Measurements from ENCODE around the gene TOM1L1.
A peak's percentile ranks its signal among the peaks of the same experiment; 100 is the strongest.

Gene TOM1L1

GRCh38 chr17:54899201-54899600 is 1.5 kb upstream of the TOM1L1 start:
- H3K27me3 ChIP-seq (replicated peaks; ENCODE audit: control insufficient read depth, insufficient read depth, low read length) = peaks cover 29% of the 10 kb centered on the region
- H3K9ac ChIP-seq (ENCODE audit: low read length) = no peak overlapping the region
- no peak for DNase-seq (ENCODE audit: low read depth)
- no peaks in the 10 kb centered on the region for H3K4me1 ChIP-seq (ENCODE audit: control insufficient read depth, insufficient read depth, low read length)
- no peak overlapping the region for H3K4me3 ChIP-seq (ENCODE audit: low read length)
- no peaks in the 10 kb centered on the region for H3K9me3 ChIP-seq (ENCODE audit: control insufficient read depth, low read length)
- H3K36me3 ChIP-seq (ENCODE audit: control insufficient read depth, insufficient read depth, low read length, severe bottlenecking) = no peaks in the 10 kb centered on the region

- no peaks in the 10 kb centered on the region for H3K4me1 ChIP-seq (ENCODE audit: control insufficient read depth, insufficient read depth, low read length)
- no peak overlapping the region for H3K9ac ChIP-seq (ENCODE audit: low read length)
- DNase-seq (ENCODE audit: low read depth) = no peak
These were observed 763 bp upstream of the TOM1L1 start for GRCh38 chr17:54899721-54900456.

GRCh38 chr17:54901230-54901822 is 674 bp downstream of the TOM1L1 start:
- Histone ChIP-seq H3K36me3 (ENCODE audit: control insufficient read depth, insufficient read depth, low read length, severe bottlenecking) (no peaks in the 10 kb centered on the region), H3K4me3 (ENCODE audit: low read length) (peak overlapping the region; percentile 80), H3K27me3 (replicated peaks; ENCODE audit: control insufficient read depth, insufficient read depth, low read length) (peaks cover 28% of the 10 kb centered on the region), H3K9me3 (ENCODE audit: control insufficient read depth, low read length) (no peaks in the 10 kb centered on the region), H3K4me1 (ENCODE audit: control insufficient read depth, insufficient read depth, low read length) (no peaks in the 10 kb centered on the region), H3K9ac (ENCODE audit: low read length) (peak overlapping the region; percentile 58)
- DNase-seq (ENCODE audit: low read depth) = peak; percentile 67

More at GRCh38 chr17:54899721-54900456, 763 bp upstream of the TOM1L1 start:
- Histone ChIP-seq H3K4me3 (ENCODE audit: low read length) (peak overlapping the region; percentile 80), H3K27me3 (replicated peaks; ENCODE audit: control insufficient read depth, insufficient read depth, low read length) (peaks cover 28% of the 10 kb centered on the region), H3K9me3 (ENCODE audit: control insufficient read depth, low read length) (no peaks in the 10 kb centered on the region), H3K36me3 (ENCODE audit: control insufficient read depth, insufficient read depth, low read length, severe bottlenecking) (no peaks in the 10 kb centered on the region)

- H3K36me3 ChIP-seq (ENCODE audit: control insufficient read depth, insufficient read depth, low read length, severe bottlenecking) = no peaks in the 10 kb centered on the region
- no peak overlapping the region for H3K9ac ChIP-seq (ENCODE audit: low read length)
- H3K4me3 ChIP-seq (ENCODE audit: low read length) = no peak overlapping the region
- no peaks in the 10 kb centered on the region for H3K4me1 ChIP-seq (ENCODE audit: control insufficient read depth, insufficient read depth, low read length)
- peaks cover 25% of the 10 kb centered on the region for H3K27me3 ChIP-seq (replicated peaks; ENCODE audit: control insufficient read depth, insufficient read depth, low read length)
- no peak for DNase-seq (ENCODE audit: low read depth)
- no peaks in the 10 kb centered on the region for H3K9me3 ChIP-seq (ENCODE audit: control insufficient read depth, low read length)
These were observed 1.4 kb downstream of the TOM1L1 start for GRCh38 chr17:54902017-54902416.

GRCh38 chr17:54902611-54903010 is 2.0 kb downstream of the TOM1L1 start:
- Histone ChIP-seq H3K9me3 (ENCODE audit: control insufficient read depth, low read length) (no peaks in the 10 kb centered on the region), H3K4me3 (ENCODE audit: low read length) (no peak overlapping the region), H3K4me1 (ENCODE audit: control insufficient read depth, insufficient read depth, low read length) (no peaks in the 10 kb centered on the region), H3K9ac (ENCODE audit: low read length) (no peak overlapping the region), H3K27me3 (replicated peaks; ENCODE audit: control insufficient read depth, insufficient read depth, low read length) (peaks cover 25% of the 10 kb centered on the region), H3K36me3 (ENCODE audit: control insufficient read depth, insufficient read depth, low read length, severe bottlenecking) (no peaks in the 10 kb centered on the region)
- DNase-seq (ENCODE audit: low read depth) = no peak

- Histone ChIP-seq H3K9me3 (ENCODE audit: control insufficient read depth, low read length) (no peaks in the 10 kb centered on the region), H3K4me3 (ENCODE audit: low read length) (no peak overlapping the region), H3K27me3 (replicated peaks; ENCODE audit: control insufficient read depth, insufficient read depth, low read length) (peaks cover 17% of the 10 kb centered on the region), H3K4me1 (ENCODE audit: control insufficient read depth, insufficient read depth, low read length) (no peaks in the 10 kb centered on the region), H3K36me3 (ENCODE audit: control insufficient read depth, insufficient read depth, low read length, severe bottlenecking) (no peaks in the 10 kb centered on the region), H3K9ac (ENCODE audit: low read length) (no peak overlapping the region)
- peak; percentile 37 for DNase-seq (ENCODE audit: low read depth)
These were observed 2.7 kb downstream of the TOM1L1 start for GRCh38 chr17:54903375-54903774.

- Histone ChIP-seq H3K27me3 (replicated peaks; ENCODE audit: control insufficient read depth, insufficient read depth, low read length) (no peaks in the 10 kb centered on the region), H3K36me3 (ENCODE audit: control insufficient read depth, insufficient read depth, low read length, severe bottlenecking) (no peaks in the 10 kb centered on the region), H3K4me1 (ENCODE audit: control insufficient read depth, insufficient read depth, low read length) (no peaks in the 10 kb centered on the region), H3K9me3 (ENCODE audit: control insufficient read depth, low read length) (no peaks in the 10 kb centered on the region), H3K4me3 (ENCODE audit: low read length) (no peak overlapping the region), H3K9ac (ENCODE audit: low read length) (no peak overlapping the region)
- DNase-seq (ENCODE audit: low read depth) = no peak
These were observed 6.0 kb downstream of the TOM1L1 start for GRCh38 chr17:54906683-54907082.

GRCh38 chr17:54907376-54907775 is 6.7 kb downstream of the TOM1L1 start:
- Histone ChIP-seq H3K4me3 (ENCODE audit: low read length) (no peak overlapping the region), H3K36me3 (ENCODE audit: control insufficient read depth, insufficient read depth, low read length, severe bottlenecking) (no peaks in the 10 kb centered on the region), H3K4me1 (ENCODE audit: control insufficient read depth, insufficient read depth, low read length) (no peaks in the 10 kb centered on the region), H3K9ac (ENCODE audit: low read length) (no peak overlapping the region), H3K27me3 (replicated peaks; ENCODE audit: control insufficient read depth, insufficient read depth, low read length) (no peaks in the 10 kb centered on the region), H3K9me3 (ENCODE audit: control insufficient read depth, low read length) (no peaks in the 10 kb centered on the region)
- no peak for DNase-seq (ENCODE audit: low read depth)

- no peaks in the 10 kb centered on the region for H3K36me3 ChIP-seq (ENCODE audit: control insufficient read depth, insufficient read depth, low read length, severe bottlenecking)
- no peaks in the 10 kb centered on the region for H3K9me3 ChIP-seq (ENCODE audit: control insufficient read depth, low read length)
- H3K9ac ChIP-seq (ENCODE audit: low read length) = no peak overlapping the region
- no peak overlapping the region for H3K4me3 ChIP-seq (ENCODE audit: low read length)
- H3K4me1 ChIP-seq (ENCODE audit: control insufficient read depth, insufficient read depth, low read length) = no peaks in the 10 kb centered on the region
- no peak for DNase-seq (ENCODE audit: low read depth)
- H3K27me3 ChIP-seq (replicated peaks; ENCODE audit: control insufficient read depth, insufficient read depth, low read length) = no peaks in the 10 kb centered on the region
These were observed 9.1 kb downstream of the TOM1L1 start for GRCh38 chr17:54909766-54910165.

GRCh38 chr17:54916721-54917120 is 16.1 kb downstream of the TOM1L1 start:
- Histone ChIP-seq H3K4me3 (ENCODE audit: low read length) (no peak overlapping the region), H3K27me3 (replicated peaks; ENCODE audit: control insufficient read depth, insufficient read depth, low read length) (no peaks in the 10 kb centered on the region), H3K9ac (ENCODE audit: low read length) (no peak overlapping the region), H3K36me3 (ENCODE audit: control insufficient read depth, insufficient read depth, low read length, severe bottlenecking) (peaks cover 8% of the 10 kb centered on the region), H3K9me3 (ENCODE audit: control insufficient read depth, low read length) (peaks cover 8% of the 10 kb centered on the region), H3K4me1 (ENCODE audit: control insufficient read depth, insufficient read depth, low read length) (no peaks in the 10 kb centered on the region)
- no peak for DNase-seq (ENCODE audit: low read depth)

- Histone ChIP-seq H3K36me3 (ENCODE audit: control insufficient read depth, insufficient read depth, low read length, severe bottlenecking) (peaks cover 8% of the 10 kb centered on the region), H3K9me3 (ENCODE audit: control insufficient read depth, low read length) (peaks cover 8% of the 10 kb centered on the region), H3K27me3 (replicated peaks; ENCODE audit: control insufficient read depth, insufficient read depth, low read length) (no peaks in the 10 kb centered on the region), H3K4me1 (ENCODE audit: control insufficient read depth, insufficient read depth, low read length) (no peaks in the 10 kb centered on the region), H3K4me3 (ENCODE audit: low read length) (no peak overlapping the region), H3K9ac (ENCODE audit: low read length) (no peak overlapping the region)
- DNase-seq (ENCODE audit: low read depth) = no peak
These were observed 18.8 kb downstream of the TOM1L1 start for GRCh38 chr17:54919425-54919824.
